Panc1 (cell line): ENCODE data around the gene CCN2. TPM values are rescaled to one million over a fixed set of nuclear protein-coding genes. Genes with fewer than 3 reads are reported as not detected.

ENCODE experiments used
- ATAC-seq: fragments of 200-7000 bp; cut with Tn5 transposase; 2 replicates; pipeline ENCODE4 v1.9.1; 2020; ENCODE audit warnings: mild to moderate bottlenecking, moderate library complexity
- BruUV-seq: library from RNA; stranded (reverse); fragments of 400-500 nt; replicated peaks from 2 replicates; lab custom pipeline; 2021; lab: Mats Ljungman, UMichigan
- CTCF ChIA-PET: fragments of 300-600 bp; sonication (Branson Sonifier 250); formaldehyde crosslinking; loops from one replicate; lab custom pipeline; 2022; ENCODE audit warnings: antibody characterized with exemption; lab: Charles Lee
- POLR2A ChIA-PET: fragments of 300-600 bp; sonication (Branson Sonifier 250); formaldehyde crosslinking; loops from one replicate; lab custom pipeline; 2022; ENCODE audit warnings: antibody characterized with exemption; lab: Charles Lee
- DNase-seq: peaks from one replicate; pipeline ENCODE4 v3.0.0-alpha.2; 2010; ENCODE audit warnings: low read depth, low spot score
- H3K27ac ChIP-seq: 2 replicates; pipeline ENCODE4 v1.5.1; 2011; ENCODE audit warnings: mild to moderate bottlenecking, low read length, inconsistent platforms
- H3K27me3 ChIP-seq: fragments of 200-500 bp; sonication (Bioruptor generic); 2 replicates; pipeline ENCODE4 v1.6.0; 2014; ENCODE audit warnings: low read length, inconsistent platforms; ENCODE audit not compliant: control insufficient read depth, insufficient read depth
- H3K36me3 ChIP-seq: fragments of 200-500 bp; sonication (Bioruptor generic); 2 replicates; pipeline ENCODE4 v1.5.1; 2014; ENCODE audit warnings: inconsistent platforms, mild to moderate bottlenecking, low read length, moderate library complexity; ENCODE audit not compliant: control insufficient read depth, insufficient read depth
- H3K4me1 ChIP-seq: 2 replicates; pipeline ENCODE4 v1.5.1; 2011; ENCODE audit warnings: inconsistent platforms, mild to moderate bottlenecking, low read length, moderate library complexity; ENCODE audit not compliant: control insufficient read depth, insufficient read depth
- H3K4me3 ChIP-seq, 2 experiments: 2 replicates each; pipeline ENCODE4 v1.5.1; 2011 to 2012; ENCODE audit warnings: low read depth in 2 of 2, low read length in 2 of 2, mild to moderate bottlenecking in 2 of 2, inconsistent platforms in 1 of 2, moderate library complexity in 1 of 2
- H3K9me3 ChIP-seq: fragments of 200-500 bp; sonication (Bioruptor generic); 2 replicates; pipeline ENCODE4 v1.5.1; 2014; ENCODE audit warnings: low read depth, mild to moderate bottlenecking, inconsistent platforms, low read length, moderate library complexity; ENCODE audit not compliant: control insufficient read depth, insufficient read depth
- POLR2AphosphoS5 ChIP-seq: IDR thresholded peaks from 2 replicates; pipeline ENCODE4 v1.6.1; 2012; ENCODE audit warnings: mild to moderate bottlenecking, low read depth, low read length, moderate library complexity
- SIN3A ChIP-seq: IDR thresholded peaks from 2 replicates; pipeline ENCODE4 v1.6.1; 2012; ENCODE audit warnings: low read depth, mild to moderate bottlenecking, low read length, moderate library complexity, borderline replicate concordance; ENCODE audit not compliant: insufficient read depth
- TCF7L2 ChIP-seq: IDR thresholded peaks from 2 replicates; pipeline ENCODE4 v1.6.1; 2011; ENCODE audit warnings: mild to moderate bottlenecking, low read depth, low read length, inconsistent platforms
- in situ Hi-C: cut with HindIII; loops from 2 replicates; pipeline ENCODE4 v1.10.0; 2016; ENCODE audit warnings: low sequenced_read_pairs, low pct_unique_long_range_greater_than_20kb
- intact Hi-C: fragments of 100-400 bp; cut with micrococcal nuclease; formaldehyde crosslinking; loops from one replicate; pipeline ENCODE4 v1.10.0; 2022; ENCODE audit not compliant: unreplicated experiment
- total RNA-seq: library from RNA; stranded (reverse); gene quantifications from one replicate; pipeline ENCODE4 v1.2.1, GENCODE V29; 2021; ENCODE audit not compliant: unreplicated experiment
- TF ChIP-seq, protein P1 (sequence below): fragments of 450-650 bp; IDR thresholded peaks from 2 replicates; pipeline ENCODE4 v1.5.1; 2017; ENCODE audit warnings: mild to moderate bottlenecking
- TF ChIP-seq, protein P2 (sequence below), 2 experiments: IDR thresholded peaks; 2 replicates each; pipeline ENCODE4 v1.6.1; 2011 to 2012; ENCODE audit warnings: low read depth in 2 of 2, control low read depth in 1 of 2, low read length in 1 of 2, mild to moderate bottlenecking in 1 of 2, moderate library complexity in 1 of 2; ENCODE audit not compliant: insufficient read depth in 1 of 2

The CCN2 gene
- total RNA-seq, 1 experiment from 2014 or later = 155 TPM

DNA sequence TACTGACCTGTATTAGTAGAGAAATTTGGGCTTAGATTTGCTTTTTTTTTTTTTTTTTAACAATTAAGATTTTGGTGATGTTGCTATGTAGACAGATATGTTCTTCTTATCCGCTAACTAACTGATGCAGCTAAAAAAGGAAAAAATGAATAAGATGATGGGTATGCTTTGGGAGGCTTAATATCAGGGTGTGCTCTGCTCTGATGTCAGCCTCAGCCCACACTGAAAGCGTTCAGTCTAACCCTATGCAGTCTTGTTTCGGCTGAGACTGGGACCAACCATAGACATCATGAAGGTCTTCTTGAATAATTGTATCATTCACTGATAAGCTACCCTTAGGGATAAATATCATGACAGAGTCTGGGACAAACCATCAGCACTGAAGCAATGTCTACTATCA, 6.9 kb upstream of the CCN2 start:
- POLR2A ChIA-PET = no interaction called here
- H3K4me3 ChIP-seq = no peak overlapping the region
- peak overlapping the region; percentile 14; the same call in 1 of the 2 replicates for H3K27ac ChIP-seq
- H3K36me3 ChIP-seq = no peaks in the 10 kb centered on the region
- in situ Hi-C loops (no loop called here), intact Hi-C loops (no loop called here)
- ATAC-seq (no peak), DNase-seq (no peak)
- H3K4me1 ChIP-seq = peaks cover 30% of the 10 kb centered on the region
- TF ChIP-seq TCF7L2 (no peak), SIN3A (no peak)
- TF ChIP-seq, protein P1, sequence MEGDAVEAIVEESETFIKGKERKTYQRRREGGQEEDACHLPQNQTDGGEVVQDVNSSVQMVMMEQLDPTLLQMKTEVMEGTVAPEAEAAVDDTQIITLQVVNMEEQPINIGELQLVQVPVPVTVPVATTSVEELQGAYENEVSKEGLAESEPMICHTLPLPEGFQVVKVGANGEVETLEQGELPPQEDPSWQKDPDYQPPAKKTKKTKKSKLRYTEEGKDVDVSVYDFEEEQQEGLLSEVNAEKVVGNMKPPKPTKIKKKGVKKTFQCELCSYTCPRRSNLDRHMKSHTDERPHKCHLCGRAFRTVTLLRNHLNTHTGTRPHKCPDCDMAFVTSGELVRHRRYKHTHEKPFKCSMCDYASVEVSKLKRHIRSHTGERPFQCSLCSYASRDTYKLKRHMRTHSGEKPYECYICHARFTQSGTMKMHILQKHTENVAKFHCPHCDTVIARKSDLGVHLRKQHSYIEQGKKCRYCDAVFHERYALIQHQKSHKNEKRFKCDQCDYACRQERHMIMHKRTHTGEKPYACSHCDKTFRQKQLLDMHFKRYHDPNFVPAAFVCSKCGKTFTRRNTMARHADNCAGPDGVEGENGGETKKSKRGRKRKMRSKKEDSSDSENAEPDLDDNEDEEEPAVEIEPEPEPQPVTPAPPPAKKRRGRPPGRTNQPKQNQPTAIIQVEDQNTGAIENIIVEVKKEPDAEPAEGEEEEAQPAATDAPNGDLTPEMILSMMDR = no peak
- no peaks in the 10 kb centered on the region for H3K9me3 ChIP-seq
- CTCF ChIA-PET = no interaction called here
- no peaks in the 10 kb centered on the region for H3K27me3 ChIP-seq
- BruUV-seq = no TSS peak

DNA sequence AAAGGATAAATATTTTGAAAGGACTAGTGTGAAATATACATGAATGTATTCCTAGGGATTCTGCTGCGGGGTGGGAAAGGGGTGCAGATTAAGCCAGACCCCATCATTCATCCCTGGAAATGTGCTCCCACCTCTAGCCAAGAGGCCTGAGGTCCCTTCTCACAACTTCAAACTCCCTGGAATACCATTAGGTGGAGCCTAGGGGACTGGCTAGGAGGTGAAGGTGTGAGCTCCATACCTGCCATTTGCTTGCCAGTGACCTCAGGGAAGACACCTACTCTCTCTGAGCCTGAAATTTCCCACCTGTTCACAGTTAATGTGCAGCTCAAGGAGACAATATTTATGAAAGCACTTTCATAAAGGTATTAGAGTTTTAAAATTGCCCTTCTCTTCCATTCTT, 4.7 kb upstream of the CCN2 start:
- intact Hi-C loops (no loop called here), in situ Hi-C loops (no loop called here)
- peak overlapping the region; percentile 91; the same call in 1 of the 2 replicates for H3K27ac ChIP-seq
- DNase-seq (no peak), ATAC-seq (no peak)
- H3K4me1 ChIP-seq = peaks cover 48% of the 10 kb centered on the region
- ChIA-PET CTCF (no interaction called here), POLR2A (no interaction called here)
- BruUV-seq = no TSS peak
- H3K36me3 ChIP-seq = no peaks in the 10 kb centered on the region
- H3K4me3 ChIP-seq = no peak overlapping the region
- H3K27me3 ChIP-seq = no peaks in the 10 kb centered on the region
- TF ChIP-seq, protein P1 = peak; percentile 32
- TF ChIP-seq, protein P2, sequence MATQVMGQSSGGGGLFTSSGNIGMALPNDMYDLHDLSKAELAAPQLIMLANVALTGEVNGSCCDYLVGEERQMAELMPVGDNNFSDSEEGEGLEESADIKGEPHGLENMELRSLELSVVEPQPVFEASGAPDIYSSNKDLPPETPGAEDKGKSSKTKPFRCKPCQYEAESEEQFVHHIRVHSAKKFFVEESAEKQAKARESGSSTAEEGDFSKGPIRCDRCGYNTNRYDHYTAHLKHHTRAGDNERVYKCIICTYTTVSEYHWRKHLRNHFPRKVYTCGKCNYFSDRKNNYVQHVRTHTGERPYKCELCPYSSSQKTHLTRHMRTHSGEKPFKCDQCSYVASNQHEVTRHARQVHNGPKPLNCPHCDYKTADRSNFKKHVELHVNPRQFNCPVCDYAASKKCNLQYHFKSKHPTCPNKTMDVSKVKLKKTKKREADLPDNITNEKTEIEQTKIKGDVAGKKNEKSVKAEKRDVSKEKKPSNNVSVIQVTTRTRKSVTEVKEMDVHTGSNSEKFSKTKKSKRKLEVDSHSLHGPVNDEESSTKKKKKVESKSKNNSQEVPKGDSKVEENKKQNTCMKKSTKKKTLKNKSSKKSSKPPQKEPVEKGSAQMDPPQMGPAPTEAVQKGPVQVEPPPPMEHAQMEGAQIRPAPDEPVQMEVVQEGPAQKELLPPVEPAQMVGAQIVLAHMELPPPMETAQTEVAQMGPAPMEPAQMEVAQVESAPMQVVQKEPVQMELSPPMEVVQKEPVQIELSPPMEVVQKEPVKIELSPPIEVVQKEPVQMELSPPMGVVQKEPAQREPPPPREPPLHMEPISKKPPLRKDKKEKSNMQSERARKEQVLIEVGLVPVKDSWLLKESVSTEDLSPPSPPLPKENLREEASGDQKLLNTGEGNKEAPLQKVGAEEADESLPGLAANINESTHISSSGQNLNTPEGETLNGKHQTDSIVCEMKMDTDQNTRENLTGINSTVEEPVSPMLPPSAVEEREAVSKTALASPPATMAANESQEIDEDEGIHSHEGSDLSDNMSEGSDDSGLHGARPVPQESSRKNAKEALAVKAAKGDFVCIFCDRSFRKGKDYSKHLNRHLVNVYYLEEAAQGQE (IDR thresholded peaks at IDR 0.05; ENCODE audit: insufficient read depth in 1 of 2, low read depth in 2 of 2, low read length in 1 of 2) = no peak
- H3K9me3 ChIP-seq = no peaks in the 10 kb centered on the region

DNA sequence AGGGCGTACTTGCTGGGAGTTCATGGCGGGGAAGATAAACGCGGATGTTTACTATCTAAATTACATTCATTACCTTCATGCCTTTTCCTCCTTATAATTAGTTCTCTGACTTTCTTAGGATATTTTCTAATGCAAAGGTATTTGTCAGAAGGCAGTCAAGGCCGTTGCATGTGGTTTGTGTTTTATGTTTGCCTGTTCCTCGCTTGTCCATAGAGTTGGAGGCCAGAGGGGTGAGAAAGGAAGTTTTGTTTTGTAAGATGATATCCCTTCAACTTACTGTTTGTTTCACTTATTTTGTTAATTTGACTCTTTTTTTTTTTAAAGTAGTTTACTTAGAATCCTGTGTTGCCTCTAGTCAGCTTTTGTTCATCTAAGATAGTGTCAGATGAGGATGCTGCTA, 4.0 kb upstream of the CCN2 start:
- ChIA-PET CTCF (no interaction called here), POLR2A (interaction anchor here (0.7 kb wide), 1 partner anchor 119 kb away, joined by 4 read pairs; no protein-coding TSS in a partner anchor)
- DNase-seq (no peak), ATAC-seq (no peak)
- H3K4me1 ChIP-seq = peaks cover 48% of the 10 kb centered on the region
- BruUV-seq = no TSS peak
- TF ChIP-seq SIN3A (no peak), TCF7L2 (no peak), POLR2AphosphoS5 (no peak)
- TF ChIP-seq, protein P2 (IDR thresholded peaks at IDR 0.05; ENCODE audit: insufficient read depth in 1 of 2, low read depth in 2 of 2, low read length in 1 of 2) = no peak
- TF ChIP-seq, protein P1 = no peak
- peak overlapping the region; percentile 91 for H3K27ac ChIP-seq
- no peaks in the 10 kb centered on the region for H3K9me3 ChIP-seq
- in situ Hi-C loops (no loop called here), intact Hi-C loops (no loop called here)
- H3K4me3 ChIP-seq = peak overlapping the region; percentile 3 to 35; a peak in 3 of 4 replicates
- no peaks in the 10 kb centered on the region for H3K27me3 ChIP-seq
- H3K36me3 ChIP-seq = no peaks in the 10 kb centered on the region
